Measurements from ENCODE around the gene AP1M2. TPM values are rescaled to one million over a fixed set of nuclear protein-coding genes. Genes with fewer than 3 reads are reported as not detected.

The AP1M2 gene
- total RNA-seq, 1 experiment from 2014 or later = 127 TPM

- H3K27ac Mint-ChIP-seq = peak overlapping the region; percentile 44; the same call in 1 of the 2 replicates
- TF ChIP-seq ZNF121 (CRISPR knock-in tag; IDR thresholded peaks at IDR 0.05) = no peak
- TF ChIP-seq PRRX2 (CRISPR knock-in tag; IDR thresholded peaks at IDR 0.05) = no peak
- no peak for TF ChIP-seq NR2C2 (CRISPR knock-in tag; IDR thresholded peaks at IDR 0.05)
- TF ChIP-seq PREB (CRISPR knock-in tag; IDR thresholded peaks at IDR 0.05; ENCODE audit: borderline replicate concordance) = no peak
- TF ChIP-seq EMX1 (CRISPR knock-in tag; IDR thresholded peaks at IDR 0.05) = no peak
- no peak for TF ChIP-seq SMAD4 (CRISPR knock-in tag; IDR thresholded peaks at IDR 0.05)
- no peak for TF ChIP-seq ARID4B (CRISPR knock-in tag; IDR thresholded peaks at IDR 0.05; ENCODE audit: borderline replicate concordance)
- no peak for TF ChIP-seq NR1H2 (CRISPR knock-in tag; IDR thresholded peaks at IDR 0.05)
- no peak for TF ChIP-seq ZNF263 (CRISPR knock-in tag; IDR thresholded peaks at IDR 0.05; ENCODE audit: low read depth)
- no peak for TF ChIP-seq JAZF1 (CRISPR knock-in tag; IDR thresholded peaks at IDR 0.05)
- no peak for TF ChIP-seq RELA (CRISPR knock-in tag; IDR thresholded peaks at IDR 0.05; ENCODE audit: borderline replicate concordance)
- no peak for TF ChIP-seq ZNF219 (CRISPR knock-in tag; IDR thresholded peaks at IDR 0.05; ENCODE audit: borderline replicate concordance)
- no peak for TF ChIP-seq TEAD1 (CRISPR knock-in tag; IDR thresholded peaks at IDR 0.05)
- TF ChIP-seq HMGA2 (CRISPR knock-in tag; IDR thresholded peaks at IDR 0.05) = no peak
- no peak for TF ChIP-seq PRDM15 (CRISPR knock-in tag; IDR thresholded peaks at IDR 0.05)
- TF ChIP-seq FOXP1 (CRISPR knock-in tag; IDR thresholded peaks at IDR 0.05; ENCODE audit: borderline replicate concordance) = no peak
- no peak for TF ChIP-seq E2F5 (CRISPR knock-in tag; IDR thresholded peaks at IDR 0.05)
- POLR2A ChIA-PET = no interaction called here
- ATAC-seq (no peak), DNase-seq (ENCODE audit: low spot score) (no peak)
- H3K36me3 Mint-ChIP-seq = no peaks in the 10 kb centered on the region
- H3K9me3 Mint-ChIP-seq = no peaks in the 10 kb centered on the region
- H3K27me3 Mint-ChIP-seq (ENCODE audit: low read depth) = no peaks in the 10 kb centered on the region
- H3K4me1 Mint-ChIP-seq = peaks cover 9% of the 10 kb centered on the region
- H3K4me3 Mint-ChIP-seq = no peak overlapping the region
- CTCF ChIA-PET = interaction anchor here (0.6 kb wide), 1 partner anchor 24 kb away, joined by 3 read pairs; no protein-coding TSS in a partner anchor
Observed at GRCh38 chr19:10620786-10621185, 33.7 kb upstream of the AP1M2 start.

Measured in WTC11 (cell line).